HG03469 (cell line): Measurements from ENCODE around the gene PRKRIP1.
"Not testable (repeated sequence)": the region's sequence is repeated elsewhere in the genome, so short reads cannot be mapped to it uniquely, and the experiment has no call there.

ENCODE experiments used
- ATAC-seq: cut with Tn5 transposase; IDR thresholded peaks from one replicate; pipeline ENCODE4 v1.9.1; 2021; ENCODE audit warnings: mild to moderate bottlenecking, moderate library complexity, moderate number of reproducible peaks; ENCODE audit not compliant: unreplicated experiment

PRKRIP1 gene

GRCh38 chr7:102474736-102475435 lies 78.7 kb downstream of the PRKRIP1 start:
- ATAC-seq, result not testable (repeated sequence)
